Chondrocyte (in vitro differentiated cells): ENCODE results near the gene ROS1. TPM values are rescaled to one million over a fixed set of nuclear protein-coding genes. Genes with fewer than 3 reads are reported as not detected.

Experiments
- DNase-seq: peaks from one replicate; pipeline ENCODE4 v3.0.0; 2021; ENCODE audit warnings: mixed read lengths, low spot score
- H3K27ac Mint-ChIP-seq: one replicate; pipeline ENCODE4 v1.8.0; 2021; ENCODE audit warnings: mild to moderate bottlenecking, moderate library complexity, mixed read lengths; ENCODE audit not compliant: unreplicated experiment
- H3K27me3 Mint-ChIP-seq: 2 replicates; pipeline ENCODE4 v1.8.0; 2021; ENCODE audit warnings: low read depth, mixed read lengths
- H3K36me3 Mint-ChIP-seq: 2 replicates; pipeline ENCODE4 v1.8.0; 2021; ENCODE audit warnings: low read depth, mixed read lengths
- H3K4me1 Mint-ChIP-seq: 2 replicates; pipeline ENCODE4 v1.8.0; 2021; ENCODE audit warnings: low read depth, mild to moderate bottlenecking, mixed read lengths
- H3K4me3 Mint-ChIP-seq: one replicate; pipeline ENCODE4 v1.8.0; 2021; ENCODE audit warnings: mild to moderate bottlenecking, moderate library complexity, mixed read lengths; ENCODE audit not compliant: unreplicated experiment
- H3K9me3 Mint-ChIP-seq: 2 replicates; pipeline ENCODE4 v1.8.0; 2021; ENCODE audit warnings: low read depth, mixed read lengths
- total RNA-seq: library from RNA; stranded (reverse); gene quantifications from 3 replicates; pipeline ENCODE4 v1.2.1, GENCODE V29; 2021
- TF ChIP-seq, protein P1 (sequence below): fragments of 200-600 bp; sonication (generic); IDR thresholded peaks from 2 replicates; pipeline ENCODE4 v1.5.0; 2021; ENCODE audit warnings: antibody characterized with exemption, mild to moderate bottlenecking, moderate library complexity

The ROS1 gene
- total RNA-seq, 1 donor from 2014 or later, result not detected

GRCh38 chr6:117395164-117395563 lies 30.6 kb downstream of the ROS1 start:
- peaks cover 31% of the 10 kb centered on the region for H3K27me3 Mint-ChIP-seq
- no peak overlapping the region for H3K27ac Mint-ChIP-seq
- H3K36me3 Mint-ChIP-seq, result no peaks in the 10 kb centered on the region
- H3K4me3 Mint-ChIP-seq, result no peak overlapping the region
- TF ChIP-seq, protein P1, sequence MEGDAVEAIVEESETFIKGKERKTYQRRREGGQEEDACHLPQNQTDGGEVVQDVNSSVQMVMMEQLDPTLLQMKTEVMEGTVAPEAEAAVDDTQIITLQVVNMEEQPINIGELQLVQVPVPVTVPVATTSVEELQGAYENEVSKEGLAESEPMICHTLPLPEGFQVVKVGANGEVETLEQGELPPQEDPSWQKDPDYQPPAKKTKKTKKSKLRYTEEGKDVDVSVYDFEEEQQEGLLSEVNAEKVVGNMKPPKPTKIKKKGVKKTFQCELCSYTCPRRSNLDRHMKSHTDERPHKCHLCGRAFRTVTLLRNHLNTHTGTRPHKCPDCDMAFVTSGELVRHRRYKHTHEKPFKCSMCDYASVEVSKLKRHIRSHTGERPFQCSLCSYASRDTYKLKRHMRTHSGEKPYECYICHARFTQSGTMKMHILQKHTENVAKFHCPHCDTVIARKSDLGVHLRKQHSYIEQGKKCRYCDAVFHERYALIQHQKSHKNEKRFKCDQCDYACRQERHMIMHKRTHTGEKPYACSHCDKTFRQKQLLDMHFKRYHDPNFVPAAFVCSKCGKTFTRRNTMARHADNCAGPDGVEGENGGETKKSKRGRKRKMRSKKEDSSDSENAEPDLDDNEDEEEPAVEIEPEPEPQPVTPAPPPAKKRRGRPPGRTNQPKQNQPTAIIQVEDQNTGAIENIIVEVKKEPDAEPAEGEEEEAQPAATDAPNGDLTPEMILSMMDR, result no peak
- no peaks in the 10 kb centered on the region for H3K9me3 Mint-ChIP-seq
- DNase-seq, result no peak
- peaks cover 4% of the 10 kb centered on the region for H3K4me1 Mint-ChIP-seq

DNA sequence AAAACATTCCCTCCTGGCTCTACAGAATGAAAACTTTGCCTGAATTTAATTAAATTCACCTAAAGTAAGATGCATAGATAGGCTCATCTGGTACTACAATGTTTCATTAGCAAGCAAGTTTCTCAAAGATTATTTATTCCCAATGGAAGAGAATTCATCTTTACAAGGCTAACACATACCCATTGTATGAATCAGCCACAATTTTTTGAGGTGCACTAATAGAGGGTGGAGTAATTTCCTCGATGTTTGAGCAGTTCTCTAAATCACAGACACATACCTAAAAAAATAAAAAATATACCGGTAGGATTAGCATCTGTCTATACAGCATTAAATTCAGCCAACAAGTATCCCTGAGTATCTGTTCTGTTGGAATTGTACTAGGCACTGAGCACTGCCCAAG lies 32.7 kb downstream of the ROS1 start:
- no peak overlapping the region for H3K4me3 Mint-ChIP-seq
- H3K27ac Mint-ChIP-seq, result no peak overlapping the region
- TF ChIP-seq, protein P1, result no peak
- H3K4me1 Mint-ChIP-seq, result peaks cover 4% of the 10 kb centered on the region
- no peaks in the 10 kb centered on the region for H3K9me3 Mint-ChIP-seq
- no peak for DNase-seq
- H3K27me3 Mint-ChIP-seq, result peaks cover 31% of the 10 kb centered on the region
- no peaks in the 10 kb centered on the region for H3K36me3 Mint-ChIP-seq

DNA sequence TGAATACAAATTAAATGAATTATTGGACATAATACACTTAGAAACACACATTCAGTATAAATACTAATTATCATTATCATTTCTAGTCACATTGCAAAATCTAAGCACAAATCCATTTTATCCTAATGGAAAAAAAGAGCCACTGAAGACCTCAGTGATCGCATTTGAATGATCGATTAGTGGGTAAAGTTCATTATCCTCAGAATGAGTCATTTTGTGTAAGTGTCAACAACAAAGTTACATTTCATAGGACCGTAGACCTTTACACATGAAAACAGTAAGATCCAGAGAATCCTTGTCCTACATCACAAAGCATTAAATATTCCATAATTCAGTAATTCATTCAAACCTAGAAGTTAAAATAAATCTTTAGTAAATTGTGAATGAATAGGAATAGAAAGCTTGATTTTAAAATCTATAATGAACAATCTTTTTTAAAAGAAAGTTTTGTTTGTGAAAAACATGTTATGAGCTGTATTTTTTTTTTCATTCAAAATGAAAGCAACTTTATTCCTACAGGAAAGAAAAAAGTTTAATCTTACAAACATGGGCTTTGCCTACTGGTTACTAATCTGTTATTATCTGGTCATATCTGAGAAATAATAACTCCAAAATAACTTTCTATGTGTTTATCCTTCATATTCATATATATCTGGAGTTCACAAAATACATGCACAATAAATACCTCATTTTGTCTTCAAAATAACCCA lies 33.7 kb downstream of the ROS1 start:
- Mint-ChIP-seq H3K27ac (no peak overlapping the region), H3K9me3 (no peaks in the 10 kb centered on the region), H3K27me3 (peaks cover 40% of the 10 kb centered on the region), H3K36me3 (no peaks in the 10 kb centered on the region), H3K4me3 (no peak overlapping the region), H3K4me1 (peaks cover 4% of the 10 kb centered on the region)
- DNase-seq, result no peak
- TF ChIP-seq, protein P1, result no peak

- TF ChIP-seq, protein P1, result no peak
- H3K27me3 Mint-ChIP-seq, result peaks cover 40% of the 10 kb centered on the region
- H3K27ac Mint-ChIP-seq, result no peak overlapping the region
- H3K36me3 Mint-ChIP-seq, result no peaks in the 10 kb centered on the region
- DNase-seq, result no peak
- no peak overlapping the region for H3K4me3 Mint-ChIP-seq
- H3K4me1 Mint-ChIP-seq, result no peaks in the 10 kb centered on the region
- no peaks in the 10 kb centered on the region for H3K9me3 Mint-ChIP-seq
Measured at GRCh38 chr6:117389227-117390057, 36.3 kb downstream of the ROS1 start.

- TF ChIP-seq, protein P1, result no peak
- peaks cover 29% of the 10 kb centered on the region for H3K27me3 Mint-ChIP-seq
- DNase-seq, result no peak
- H3K4me1 Mint-ChIP-seq, result no peaks in the 10 kb centered on the region
- H3K9me3 Mint-ChIP-seq, result no peaks in the 10 kb centered on the region
- H3K36me3 Mint-ChIP-seq, result no peaks in the 10 kb centered on the region
- no peak overlapping the region for H3K4me3 Mint-ChIP-seq
- no peak overlapping the region for H3K27ac Mint-ChIP-seq
Measured at GRCh38 chr6:117387454-117387974, 38.2 kb downstream of the ROS1 start.
